Muscle layer of duodenum (tissue), 2 donors: ENCODE results near the gene RFX2.

Source experiments
- H3K27ac ChIP-seq: one replicate; pipeline ENCODE4 v1.7.0; 2013; ENCODE audit warnings: mild to moderate bottlenecking, low read length
- H3K27me3 ChIP-seq: one replicate; pipeline ENCODE4 v1.7.0; 2013; ENCODE audit warnings: low read depth, mild to moderate bottlenecking, control low read depth, low read length
- H3K36me3 ChIP-seq, 2 donors: one replicate each; pipeline ENCODE4 v1.7.0; 2013; ENCODE audit warnings: low read length in 2 of 2, control low read depth in 1 of 2, mild to moderate bottlenecking in 1 of 2; ENCODE audit not compliant: insufficient read depth in 2 of 2, control insufficient read depth in 1 of 2
- H3K4me1 ChIP-seq, 2 donors: one replicate each; pipeline ENCODE4 v1.7.0; 2013; ENCODE audit warnings: low read length in 2 of 2, mild to moderate bottlenecking in 2 of 2, control low read depth in 1 of 2, moderate library complexity in 1 of 2; ENCODE audit not compliant: insufficient read depth in 2 of 2, control insufficient read depth in 1 of 2
- H3K4me3 ChIP-seq, 2 donors: one replicate each; pipeline ENCODE4 v1.7.0; 2013; ENCODE audit warnings: low read length in 2 of 2, low read depth in 1 of 2, mild to moderate bottlenecking in 1 of 2
- H3K9me3 ChIP-seq, 2 donors: one replicate each; pipeline ENCODE4 v1.7.0; 2013; ENCODE audit warnings: low read length in 2 of 2, control low read depth in 1 of 2, mild to moderate bottlenecking in 1 of 2; ENCODE audit not compliant: control insufficient read depth in 1 of 2
- donor health status: healthy.

Gene RFX2

GRCh38 chr19:6042776-6043726 lies 67.2 kb downstream of the RFX2 start:
- Histone ChIP-seq H3K36me3 (peaks cover 13 to 62% of the 10 kb centered on the region in 2 donors), H3K27me3 (no peaks in the 10 kb centered on the region), H3K4me1 (no peaks in the 10 kb centered on the region), H3K4me3 (no peak overlapping the region), H3K27ac (no peak overlapping the region), H3K9me3 (no peaks in the 10 kb centered on the region)

- no peaks in the 10 kb centered on the region for H3K27me3 ChIP-seq
- H3K4me3 ChIP-seq = no peak overlapping the region
- H3K36me3 ChIP-seq = peaks cover 13 to 71% of the 10 kb centered on the region in 2 donors
- H3K9me3 ChIP-seq = no peaks in the 10 kb centered on the region
- no peaks in the 10 kb centered on the region for H3K4me1 ChIP-seq
- H3K27ac ChIP-seq = no peak overlapping the region
These were observed 68.3 kb downstream of the RFX2 start for GRCh38 chr19:6041991-6042481.

GRCh38 chr19:6041071-6041470 lies 69.2 kb downstream of the RFX2 start:
- Histone ChIP-seq H3K27me3 (no peaks in the 10 kb centered on the region), H3K36me3 (peaks cover 13 to 72% of the 10 kb centered on the region in 2 donors), H3K4me3 (no peak overlapping the region)

GRCh38 chr19:6039566-6040225 lies 70.6 kb downstream of the RFX2 start:
- peaks cover 13 to 81% of the 10 kb centered on the region in 2 donors for H3K36me3 ChIP-seq
- no peaks in the 10 kb centered on the region for H3K27me3 ChIP-seq
- no peaks in the 10 kb centered on the region for H3K4me1 ChIP-seq
- H3K4me3 ChIP-seq = no peak overlapping the region
- no peaks in the 10 kb centered on the region for H3K9me3 ChIP-seq
- H3K27ac ChIP-seq = no peak overlapping the region

More at GRCh38 chr19:6041071-6041470, 69.2 kb downstream of the RFX2 start:
- no peak overlapping the region for H3K27ac ChIP-seq
- H3K4me1 ChIP-seq = no peaks in the 10 kb centered on the region
- no peaks in the 10 kb centered on the region for H3K9me3 ChIP-seq

- H3K9me3 ChIP-seq = no peaks in the 10 kb centered on the region
- H3K36me3 ChIP-seq = peaks cover 7 to 78% of the 10 kb centered on the region in 2 donors
- H3K4me3 ChIP-seq = no peak overlapping the region
- no peaks in the 10 kb centered on the region for H3K4me1 ChIP-seq
- H3K27ac ChIP-seq = no peak overlapping the region
- no peaks in the 10 kb centered on the region for H3K27me3 ChIP-seq
These were observed 71.5 kb downstream of the RFX2 start for GRCh38 chr19:6038634-6039405.

- H3K4me1 ChIP-seq = no peaks in the 10 kb centered on the region
- H3K36me3 ChIP-seq = peaks cover 6 to 48% of the 10 kb centered on the region in 2 donors
- no peak overlapping the region for H3K4me3 ChIP-seq
- no peaks in the 10 kb centered on the region for H3K9me3 ChIP-seq
- no peak overlapping the region for H3K27ac ChIP-seq
- no peaks in the 10 kb centered on the region for H3K27me3 ChIP-seq
These were observed 75.3 kb downstream of the RFX2 start for GRCh38 chr19:6035026-6035425.

GRCh38 chr19:6034512-6034911 lies 75.8 kb downstream of the RFX2 start:
- Histone ChIP-seq H3K4me1 (no peaks in the 10 kb centered on the region), H3K4me3 (no peak overlapping the region), H3K9me3 (no peaks in the 10 kb centered on the region), H3K36me3 (peaks cover 6 to 44% of the 10 kb centered on the region in 2 donors), H3K27ac (no peak overlapping the region), H3K27me3 (no peaks in the 10 kb centered on the region)

GRCh38 chr19:6033744-6034264 lies 76.5 kb downstream of the RFX2 start:
- H3K4me3 ChIP-seq = no peak overlapping the region
- no peaks in the 10 kb centered on the region for H3K9me3 ChIP-seq
- no peaks in the 10 kb centered on the region for H3K27me3 ChIP-seq
- no peak overlapping the region for H3K27ac ChIP-seq
- H3K36me3 ChIP-seq = peaks cover 6 to 45% of the 10 kb centered on the region in 2 donors
- no peaks in the 10 kb centered on the region for H3K4me1 ChIP-seq

- Histone ChIP-seq H3K36me3 (peaks cover 6 to 44% of the 10 kb centered on the region in 2 donors), H3K27me3 (no peaks in the 10 kb centered on the region), H3K9me3 (no peaks in the 10 kb centered on the region), H3K4me1 (no peaks in the 10 kb centered on the region), H3K4me3 (no peak overlapping the region), H3K27ac (no peak overlapping the region)
These were observed 77.5 kb downstream of the RFX2 start for GRCh38 chr19:6032827-6033226.

GRCh38 chr19:6032381-6032780 lies 77.9 kb downstream of the RFX2 start:
- no peak overlapping the region for H3K4me3 ChIP-seq
- peaks cover 6 to 41% of the 10 kb centered on the region in 2 donors for H3K36me3 ChIP-seq
- no peaks in the 10 kb centered on the region for H3K27me3 ChIP-seq
- no peaks in the 10 kb centered on the region for H3K4me1 ChIP-seq
- H3K27ac ChIP-seq = no peak overlapping the region
- no peaks in the 10 kb centered on the region for H3K9me3 ChIP-seq

- Histone ChIP-seq H3K9me3 (no peaks in the 10 kb centered on the region), H3K4me3 (no peak overlapping the region), H3K27ac (no peak overlapping the region), H3K36me3 (peaks cover 6 to 44% of the 10 kb centered on the region in 2 donors), H3K4me1 (no peaks in the 10 kb centered on the region), H3K27me3 (no peaks in the 10 kb centered on the region)
These were observed 80.1 kb downstream of the RFX2 start for GRCh38 chr19:6030214-6030507.
